NCI-H69 (cell line): ENCODE results near the gene PTPRN2.
A peak's percentile ranks its signal among the peaks of the same experiment; 100 is the strongest.
"Not testable (repeated sequence)": the region's sequence is repeated elsewhere in the genome, so short reads cannot be mapped to it uniquely, and the experiment has no call there.

Experiments used
- DNase-seq: peaks from one replicate; lab custom pipeline; 2025; lab: John Stamatoyannopoulos, UW

PTPRN2 gene

GRCh38 chr7:157903710-157904109 is 683.9 kb downstream of the PTPRN2 start:
- DNase-seq: no peak

GRCh38 chr7:157903296-157903695 is 684.3 kb downstream of the PTPRN2 start:
- no peak for DNase-seq

- DNase-seq: not testable (repeated sequence)
Observed at GRCh38 chr7:157901816-157902610, 685.6 kb downstream of the PTPRN2 start.

- no peak for DNase-seq
Observed at GRCh38 chr7:157901166-157901565, 686.5 kb downstream of the PTPRN2 start.

GRCh38 chr7:157900556-157900955 is 687.1 kb downstream of the PTPRN2 start:
- no peak for DNase-seq

GRCh38 chr7:157900011-157900410 is 687.6 kb downstream of the PTPRN2 start:
- peak; percentile 65 for DNase-seq

- no peak for DNase-seq
Observed at GRCh38 chr7:157898802-157899505, 688.7 kb downstream of the PTPRN2 start.

GRCh38 chr7:157898261-157898660 is 689.4 kb downstream of the PTPRN2 start:
- DNase-seq: no peak

GRCh38 chr7:157897681-157898080 is 689.9 kb downstream of the PTPRN2 start:
- DNase-seq: no peak

GRCh38 chr7:157896774-157897555 is 690.7 kb downstream of the PTPRN2 start:
- no peak for DNase-seq

GRCh38 chr7:157896376-157896675 is 691.3 kb downstream of the PTPRN2 start:
- DNase-seq: not testable (repeated sequence)

GRCh38 chr7:157895520-157896375 is 691.9 kb downstream of the PTPRN2 start:
- no peak for DNase-seq

GRCh38 chr7:157895098-157895497 is 692.5 kb downstream of the PTPRN2 start:
- not testable (repeated sequence) for DNase-seq

GRCh38 chr7:157893535-157894044 is 694.0 kb downstream of the PTPRN2 start:
- DNase-seq: no peak

GRCh38 chr7:157892751-157893523 is 694.7 kb downstream of the PTPRN2 start:
- DNase-seq: no peak

- no peak for DNase-seq
Observed at GRCh38 chr7:157890921-157891401, 696.7 kb downstream of the PTPRN2 start.

GRCh38 chr7:157889480-157889879 is 698.1 kb downstream of the PTPRN2 start:
- DNase-seq: peak; percentile 57

- DNase-seq: no peak
Observed at GRCh38 chr7:157888579-157888978, 699.0 kb downstream of the PTPRN2 start.

GRCh38 chr7:157887400-157887799 is 700.2 kb downstream of the PTPRN2 start:
- no peak for DNase-seq

- DNase-seq: no peak
Observed at GRCh38 chr7:157886711-157887110, 700.9 kb downstream of the PTPRN2 start.

- no peak for DNase-seq
Observed at GRCh38 chr7:157886266-157886665, 701.4 kb downstream of the PTPRN2 start.
